MM.1S (cell line): Measurements from ENCODE around the gene RSBN1L.

Experiments used
- DNase-seq: peaks from one replicate; pipeline ENCODE4 v3.0.0-alpha.2; 2015
- H2AFZ ChIP-seq: fragments of 300-600 bp; sonication (generic); 2 replicates; pipeline ENCODE4 v1.6.0; 2016; ENCODE audit warnings: antibody characterized with exemption, low read length
- H3F3A ChIP-seq: fragments of 300-600 bp; sonication (generic); 2 replicates; pipeline ENCODE4 v1.6.1; 2016; ENCODE audit warnings: mild to moderate bottlenecking, antibody characterized with exemption, low read length, moderate library complexity, mixed read lengths; ENCODE audit not compliant: insufficient read depth
- H3K27ac ChIP-seq: fragments of 300-600 bp; sonication (generic); 2 replicates; pipeline ENCODE4 v1.5.1; 2016; ENCODE audit warnings: mild to moderate bottlenecking, low read length
- H3K27me3 ChIP-seq: fragments of 300-600 bp; sonication (generic); replicated peaks from 2 replicates; pipeline ENCODE4 v1.6.0; 2016; ENCODE audit warnings: low read length; ENCODE audit not compliant: insufficient read depth
- H3K36me3 ChIP-seq: fragments of 300-600 bp; sonication (generic); replicated peaks from 2 replicates; pipeline ENCODE4 v1.6.1; 2016; ENCODE audit warnings: mild to moderate bottlenecking, low read length, mixed read lengths; ENCODE audit not compliant: insufficient read depth
- H3K4me1 ChIP-seq: fragments of 300-600 bp; sonication (generic); 2 replicates; pipeline ENCODE4 v1.6.1; 2016; ENCODE audit warnings: low read length, mixed read lengths
- H3K4me2 ChIP-seq: fragments of 300-600 bp; sonication (generic); 2 replicates; pipeline ENCODE4 v1.6.0; 2016; ENCODE audit warnings: low read depth, low read length
- H3K4me3 ChIP-seq: fragments of 300-600 bp; sonication (generic); 2 replicates; pipeline ENCODE4 v1.5.1; 2016; ENCODE audit warnings: low read length, mixed read lengths
- H3K79me2 ChIP-seq: fragments of 300-600 bp; sonication (generic); 2 replicates; pipeline ENCODE4 v1.6.1; 2016; ENCODE audit warnings: mixed run types, low read length, mixed read lengths
- H3K9ac ChIP-seq: fragments of 300-600 bp; sonication (generic); 2 replicates; pipeline ENCODE4 v1.6.1; 2016; ENCODE audit warnings: low read length, mixed read lengths
- H3K9me2 ChIP-seq: fragments of 300-600 bp; sonication (generic); replicated peaks from 2 replicates; pipeline ENCODE4 v1.6.1; 2016; ENCODE audit warnings: mild to moderate bottlenecking, low read length, mixed read lengths; ENCODE audit not compliant: insufficient read depth
- H3K9me3 ChIP-seq: fragments of 300-600 bp; sonication (generic); replicated peaks from 2 replicates; pipeline ENCODE4 v1.6.1; 2016; ENCODE audit warnings: mild to moderate bottlenecking, low read length, mixed read lengths; ENCODE audit not compliant: insufficient read depth
- H4K20me1 ChIP-seq: fragments of 300-600 bp; sonication (generic); 2 replicates; pipeline ENCODE4 v1.6.1; 2016; ENCODE audit warnings: mild to moderate bottlenecking, low read length, moderate library complexity, mixed read lengths; ENCODE audit not compliant: insufficient read depth
- CTCF ChIP-seq: fragments of 300-600 bp; sonication (generic); IDR thresholded peaks from 2 replicates; pipeline ENCODE4 v1.5.1; 2016; ENCODE audit warnings: antibody characterized with exemption, low read length, mixed read lengths
- EZH2 ChIP-seq: fragments of 300-600 bp; sonication (generic); optimal IDR thresholded peaks from 2 replicates; pipeline ENCODE3; 2017; ENCODE audit warnings: low read depth, mild to moderate bottlenecking, antibody characterized with exemption, low read length, mixed read lengths
- EZH2phosphoT487 ChIP-seq: fragments of 300-600 bp; sonication (generic); IDR thresholded peaks from 2 replicates; pipeline ENCODE4 v1.6.1; 2018; ENCODE audit warnings: antibody characterized with exemption, low read length

The RSBN1L gene

GRCh38 chr7:77655836-77656455 lies 40.3 kb upstream of the RSBN1L start:
- H3K79me2 ChIP-seq = no peaks in the 10 kb centered on the region
- no peak overlapping the region for H3K9ac ChIP-seq
- TF ChIP-seq EZH2phosphoT487 (no peak), CTCF (no peak), EZH2 (no peak)
- no peaks in the 10 kb centered on the region for H3K36me3 ChIP-seq
- H3K4me1 ChIP-seq = no peaks in the 10 kb centered on the region
- no peaks in the 10 kb centered on the region for H3K9me3 ChIP-seq
- no peaks in the 10 kb centered on the region for H3K27me3 ChIP-seq
- no peak overlapping the region for H2AFZ ChIP-seq
- H3K4me2 ChIP-seq = no peak overlapping the region
- no peak for DNase-seq
- no peaks in the 10 kb centered on the region for H3K9me2 ChIP-seq
- H3K4me3 ChIP-seq = no peak overlapping the region
- H4K20me1 ChIP-seq = no peaks in the 10 kb centered on the region
- no peak overlapping the region for H3K27ac ChIP-seq
- no peaks in the 10 kb centered on the region for H3F3A ChIP-seq

- Histone ChIP-seq H3K27ac (no peak overlapping the region), H3K27me3 (no peaks in the 10 kb centered on the region), H2AFZ (no peak overlapping the region), H3K4me2 (no peak overlapping the region), H3K4me3 (no peak overlapping the region), H3K4me1 (no peaks in the 10 kb centered on the region), H3K79me2 (no peaks in the 10 kb centered on the region), H3K9ac (no peak overlapping the region), H4K20me1 (no peaks in the 10 kb centered on the region), H3K36me3 (no peaks in the 10 kb centered on the region), H3K9me3 (no peaks in the 10 kb centered on the region), H3F3A (no peaks in the 10 kb centered on the region), H3K9me2 (no peaks in the 10 kb centered on the region)
- TF ChIP-seq EZH2phosphoT487 (no peak), CTCF (peak; percentile 65)
- peak; percentile 57 for DNase-seq
These were observed 38.6 kb upstream of the RSBN1L start for GRCh38 chr7:77657427-77658224.

- H3K36me3 ChIP-seq = no peaks in the 10 kb centered on the region
- H3K27ac ChIP-seq = no peak overlapping the region
- H3K4me2 ChIP-seq = no peak overlapping the region
- no peaks in the 10 kb centered on the region for H4K20me1 ChIP-seq
- no peaks in the 10 kb centered on the region for H3K9me2 ChIP-seq
- H3K4me3 ChIP-seq = no peak overlapping the region
- H3K9me3 ChIP-seq = no peaks in the 10 kb centered on the region
- no peak for TF ChIP-seq EZH2
- no peak for TF ChIP-seq CTCF
- TF ChIP-seq EZH2phosphoT487 = no peak
- H3K27me3 ChIP-seq = no peaks in the 10 kb centered on the region
- no peak overlapping the region for H3K9ac ChIP-seq
- no peak overlapping the region for H2AFZ ChIP-seq
- H3K79me2 ChIP-seq = no peaks in the 10 kb centered on the region
- H3F3A ChIP-seq = no peaks in the 10 kb centered on the region
- no peak for DNase-seq
- H3K4me1 ChIP-seq = no peaks in the 10 kb centered on the region
These were observed 37.3 kb upstream of the RSBN1L start for GRCh38 chr7:77658928-77659327.
